Smooth muscle cell (in vitro differentiated cells): ENCODE results near the gene MMP7. TPM values are rescaled to one million over a fixed set of nuclear protein-coding genes. Genes with fewer than 3 reads are reported as not detected.

Experiments used
- DNase-seq: peaks from one replicate; lab custom pipeline; 2025; ENCODE audit not compliant: unreplicated experiment; lab: John Stamatoyannopoulos, UW
- H2AFZ ChIP-seq: fragments of 200-600 bp; sonication (generic); 2 replicates; pipeline ENCODE4 v1.6.0; 2016; ENCODE audit warnings: antibody characterized with exemption, low read depth, mild to moderate bottlenecking
- H3F3A ChIP-seq: fragments of 200-600 bp; sonication (generic); 2 replicates; pipeline ENCODE4 v1.6.0; 2017; ENCODE audit warnings: antibody characterized with exemption, low read depth
- H3K27ac ChIP-seq: fragments of 200-600 bp; sonication (generic); 2 replicates; pipeline ENCODE4 v1.5.1; 2016; ENCODE audit warnings: low read depth, mild to moderate bottlenecking
- H3K27me3 ChIP-seq: fragments of 200-600 bp; sonication (generic); 2 replicates; pipeline ENCODE4 v1.6.1; 2016; ENCODE audit warnings: low read depth, mild to moderate bottlenecking
- H3K36me3 ChIP-seq: fragments of 200-600 bp; sonication (generic); 2 replicates; pipeline ENCODE4 v1.5.1; 2016; ENCODE audit warnings: low read depth
- H3K4me1 ChIP-seq: fragments of 200-600 bp; sonication (generic); 2 replicates; pipeline ENCODE4 v1.5.1; 2016; ENCODE audit warnings: low read depth
- H3K4me2 ChIP-seq: fragments of 200-600 bp; sonication (generic); 2 replicates; pipeline ENCODE4 v1.6.0; 2016; ENCODE audit warnings: mild to moderate bottlenecking
- H3K4me3 ChIP-seq: fragments of 200-600 bp; sonication (generic); 2 replicates; pipeline ENCODE4 v1.5.1; 2016; ENCODE audit warnings: mild to moderate bottlenecking
- H3K79me2 ChIP-seq: fragments of 200-600 bp; sonication (generic); 2 replicates; pipeline ENCODE4 v1.6.0; 2016; ENCODE audit warnings: low read depth, mild to moderate bottlenecking
- H3K9ac ChIP-seq: fragments of 200-600 bp; sonication (generic); 2 replicates; pipeline ENCODE4 v1.6.0; 2016; ENCODE audit warnings: low read depth
- H3K9me3 ChIP-seq: fragments of 200-600 bp; sonication (generic); replicated peaks from 2 replicates; pipeline ENCODE4 v1.5.1; 2016; ENCODE audit warnings: low read depth
- H4K20me1 ChIP-seq: fragments of 200-600 bp; sonication (generic); 2 replicates; pipeline ENCODE4 v1.6.0; 2016; ENCODE audit warnings: low read depth
- WGBS: methylation state at CpG from one replicate; pipeline ENCODE4 v1.1.7; 2016; ENCODE audit warnings: low lambda C conversion rate; 5-methylcytosine and 5-hydroxymethylcytosine counted together
- polyA plus RNA-seq: library from polyadenylated mRNA; unstranded; fragments of >200 nt; fragmentation: Nextera tagmentation; extraction: Ambion mirVana; gene quantifications from 2 replicates; pipeline ENCODE4 v1.2.1, GENCODE V29; 2016
- total RNA-seq: library from RNA; depleted of rRNA; stranded (reverse); fragments of >200 nt; gene quantifications from 2 replicates; pipeline ENCODE4 v1.2.3, GENCODE V29; 2014
- TF ChIP-seq, protein P1 (sequence below): fragments of 200-600 bp; sonication (generic); IDR thresholded peaks from 2 replicates; pipeline ENCODE4 v1.5.1; 2017; ENCODE audit warnings: borderline replicate concordance, mild to moderate bottlenecking, antibody characterized with exemption; ENCODE audit not compliant: insufficient read depth, poor library complexity, severe bottlenecking

Gene MMP7
- total and polyA plus RNA-seq, 2 experiments from 2014 or later: 8.0 to 16.4 TPM

DNA sequence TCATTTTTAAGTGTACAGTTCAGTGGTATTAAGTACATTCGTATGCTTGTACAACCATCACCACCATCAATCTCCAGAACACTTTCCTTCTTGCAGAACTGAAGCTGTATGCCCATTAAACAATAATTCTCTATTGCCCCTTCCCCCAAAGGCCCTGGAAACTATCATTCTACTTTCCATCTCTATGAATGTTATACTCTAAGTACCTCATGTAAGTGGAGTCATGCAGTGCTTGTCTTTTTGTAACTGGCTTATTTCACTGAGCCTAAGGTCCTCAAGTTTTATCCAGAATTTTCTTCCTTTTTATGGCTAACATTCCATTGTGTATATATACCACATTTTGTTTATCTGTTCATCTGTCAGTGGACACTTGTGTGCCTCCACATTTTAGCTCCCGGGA is 29.7 kb downstream of the MMP7 start:
- Histone ChIP-seq H3K9me3 (no peaks in the 10 kb centered on the region), H4K20me1 (no peaks in the 10 kb centered on the region), H3K4me1 (no peaks in the 10 kb centered on the region), H3K9ac (no peak overlapping the region), H3K4me3 (no peak overlapping the region), H3K36me3 (no peaks in the 10 kb centered on the region), H3F3A (no peaks in the 10 kb centered on the region), H3K27ac (no peak overlapping the region), H3K27me3 (no peaks in the 10 kb centered on the region), H3K79me2 (no peaks in the 10 kb centered on the region), H2AFZ (no peak overlapping the region), H3K4me2 (no peak overlapping the region)
- TF ChIP-seq, protein P1, sequence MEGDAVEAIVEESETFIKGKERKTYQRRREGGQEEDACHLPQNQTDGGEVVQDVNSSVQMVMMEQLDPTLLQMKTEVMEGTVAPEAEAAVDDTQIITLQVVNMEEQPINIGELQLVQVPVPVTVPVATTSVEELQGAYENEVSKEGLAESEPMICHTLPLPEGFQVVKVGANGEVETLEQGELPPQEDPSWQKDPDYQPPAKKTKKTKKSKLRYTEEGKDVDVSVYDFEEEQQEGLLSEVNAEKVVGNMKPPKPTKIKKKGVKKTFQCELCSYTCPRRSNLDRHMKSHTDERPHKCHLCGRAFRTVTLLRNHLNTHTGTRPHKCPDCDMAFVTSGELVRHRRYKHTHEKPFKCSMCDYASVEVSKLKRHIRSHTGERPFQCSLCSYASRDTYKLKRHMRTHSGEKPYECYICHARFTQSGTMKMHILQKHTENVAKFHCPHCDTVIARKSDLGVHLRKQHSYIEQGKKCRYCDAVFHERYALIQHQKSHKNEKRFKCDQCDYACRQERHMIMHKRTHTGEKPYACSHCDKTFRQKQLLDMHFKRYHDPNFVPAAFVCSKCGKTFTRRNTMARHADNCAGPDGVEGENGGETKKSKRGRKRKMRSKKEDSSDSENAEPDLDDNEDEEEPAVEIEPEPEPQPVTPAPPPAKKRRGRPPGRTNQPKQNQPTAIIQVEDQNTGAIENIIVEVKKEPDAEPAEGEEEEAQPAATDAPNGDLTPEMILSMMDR: no peak
- WGBS: 90% methylated on average over 2 of the region's 2 CpGs
- no peak for DNase-seq

DNA sequence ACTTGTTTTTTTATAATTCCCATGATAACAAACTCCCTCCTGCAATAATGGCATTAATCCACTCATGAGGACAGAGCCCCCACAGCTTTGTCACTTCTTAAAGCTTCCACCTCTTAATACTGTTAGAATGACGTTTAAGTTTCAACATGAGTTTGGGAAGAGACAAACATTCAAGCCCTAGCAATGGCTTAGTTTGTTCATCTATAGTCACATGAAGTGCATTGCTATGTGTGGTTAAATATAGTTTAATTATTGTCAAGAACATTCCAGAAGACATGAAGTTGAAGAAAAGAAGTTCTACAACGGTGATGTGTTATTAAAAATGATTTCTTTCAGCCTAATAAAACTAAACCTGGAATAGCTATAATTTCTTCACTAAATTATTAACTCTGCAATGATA is 30.6 kb downstream of the MMP7 start:
- H2AFZ ChIP-seq: no peak overlapping the region
- no peak overlapping the region for H3K27ac ChIP-seq
- no peaks in the 10 kb centered on the region for H3K36me3 ChIP-seq
- no peaks in the 10 kb centered on the region for H3K4me1 ChIP-seq
- 58% methylated on average over 2 of the region's 2 CpGs for WGBS
- H3K27me3 ChIP-seq: no peaks in the 10 kb centered on the region
- H3K4me3 ChIP-seq: no peak overlapping the region
- TF ChIP-seq, protein P1: no peak
- no peaks in the 10 kb centered on the region for H3F3A ChIP-seq
- no peak overlapping the region for H3K9ac ChIP-seq
- no peak for DNase-seq
- H3K4me2 ChIP-seq: no peak overlapping the region
- no peaks in the 10 kb centered on the region for H3K9me3 ChIP-seq
- H3K79me2 ChIP-seq: no peaks in the 10 kb centered on the region
- H4K20me1 ChIP-seq: no peaks in the 10 kb centered on the region

DNA sequence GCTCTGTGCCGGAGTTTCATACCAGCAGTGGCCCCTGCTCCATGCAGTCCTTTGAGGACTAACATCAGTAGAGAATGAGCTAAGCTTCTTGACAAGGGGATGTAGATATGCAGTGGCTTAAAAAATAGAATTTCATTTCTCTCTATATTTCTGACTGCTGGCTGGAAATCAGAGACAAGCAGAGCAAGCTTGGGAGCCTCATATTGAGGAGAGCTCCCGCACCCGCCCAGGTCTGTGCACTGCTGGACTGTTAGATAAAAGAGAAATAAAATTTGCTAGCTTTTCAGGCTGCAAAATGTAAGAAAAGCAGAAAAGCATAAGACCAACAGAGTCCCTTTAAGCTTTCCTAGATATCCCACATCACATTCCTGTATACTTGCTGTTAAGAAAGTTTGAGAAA is 31.4 kb downstream of the MMP7 start:
- WGBS: 89% methylated on average over 3 of the region's 3 CpGs
- Histone ChIP-seq H2AFZ (no peak overlapping the region), H3K9me3 (no peaks in the 10 kb centered on the region), H3F3A (no peaks in the 10 kb centered on the region), H4K20me1 (no peaks in the 10 kb centered on the region), H3K4me1 (no peaks in the 10 kb centered on the region), H3K4me3 (no peak overlapping the region), H3K79me2 (no peaks in the 10 kb centered on the region), H3K9ac (no peak overlapping the region), H3K27me3 (no peaks in the 10 kb centered on the region), H3K27ac (no peak overlapping the region), H3K4me2 (no peak overlapping the region), H3K36me3 (no peaks in the 10 kb centered on the region)
- TF ChIP-seq, protein P1: no peak
- no peak for DNase-seq

DNA sequence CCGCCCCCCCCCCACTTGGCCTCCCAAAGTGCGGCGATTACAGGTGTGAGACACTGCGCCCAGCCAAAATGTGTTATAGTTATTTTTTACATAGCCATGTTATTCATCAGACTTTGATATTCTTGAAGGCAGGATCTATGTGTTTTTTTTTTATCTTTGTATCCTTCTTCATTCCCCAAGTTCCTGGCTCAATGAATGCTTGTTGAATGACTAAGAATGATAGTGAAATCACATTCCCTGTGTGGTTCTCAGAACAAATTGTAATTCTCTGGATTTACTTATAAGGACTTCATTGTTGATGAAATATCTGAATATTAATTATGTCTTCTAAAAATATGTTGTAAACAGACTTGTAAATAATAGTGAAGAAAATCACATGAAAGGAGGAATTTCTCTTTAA is 33.5 kb downstream of the MMP7 start:
- no peak for DNase-seq
- Histone ChIP-seq H3K9ac (no peak overlapping the region), H4K20me1 (no peaks in the 10 kb centered on the region), H3K27ac (no peak overlapping the region), H3K79me2 (no peaks in the 10 kb centered on the region), H2AFZ (no peak overlapping the region), H3K9me3 (no peaks in the 10 kb centered on the region), H3K4me3 (no peak overlapping the region), H3K4me1 (no peaks in the 10 kb centered on the region), H3K4me2 (no peak overlapping the region), H3K27me3 (no peaks in the 10 kb centered on the region), H3K36me3 (no peaks in the 10 kb centered on the region), H3F3A (no peaks in the 10 kb centered on the region)
- TF ChIP-seq, protein P1: no peak
- WGBS: 87% methylated on average over 3 of the region's 4 CpGs
